Activated gamma-delta T cell treated with anti-CD3 and anti-CD28 coated beads, Interleukin-2, amount 50 U/mL, for 16 hours (primary cell): ENCODE results near the gene ANKRD33.
"Not testable (repeated sequence)": the region's sequence is repeated elsewhere in the genome, so short reads cannot be mapped to it uniquely, and the experiment has no call there.

Experiments
- DNase-seq: peaks from one replicate; pipeline ENCODE4 v3.0.0-alpha.2; 2020; ENCODE audit warnings: low read depth

ANKRD33 gene

DNA sequence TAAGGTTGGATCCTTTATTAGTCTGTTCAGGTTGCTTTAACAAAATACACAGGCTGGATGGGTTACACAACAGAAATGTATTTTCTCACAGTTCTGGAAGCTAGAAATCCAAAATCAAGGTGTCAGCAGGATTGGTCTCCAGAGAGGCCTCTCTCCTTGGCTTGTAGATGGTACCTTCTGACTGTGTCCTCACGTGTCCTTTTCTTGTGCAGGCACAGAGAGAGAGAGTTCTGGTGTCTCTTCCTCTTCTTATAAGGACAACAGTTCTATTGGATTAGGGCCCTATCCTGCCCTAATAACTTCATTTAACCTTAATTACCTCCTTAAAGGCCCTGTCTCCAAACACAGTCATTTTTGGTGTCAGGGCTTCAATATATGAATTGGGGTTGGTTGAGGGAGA lies 4.6 kb upstream of the ANKRD33 start:
- DNase-seq: no peak

DNA sequence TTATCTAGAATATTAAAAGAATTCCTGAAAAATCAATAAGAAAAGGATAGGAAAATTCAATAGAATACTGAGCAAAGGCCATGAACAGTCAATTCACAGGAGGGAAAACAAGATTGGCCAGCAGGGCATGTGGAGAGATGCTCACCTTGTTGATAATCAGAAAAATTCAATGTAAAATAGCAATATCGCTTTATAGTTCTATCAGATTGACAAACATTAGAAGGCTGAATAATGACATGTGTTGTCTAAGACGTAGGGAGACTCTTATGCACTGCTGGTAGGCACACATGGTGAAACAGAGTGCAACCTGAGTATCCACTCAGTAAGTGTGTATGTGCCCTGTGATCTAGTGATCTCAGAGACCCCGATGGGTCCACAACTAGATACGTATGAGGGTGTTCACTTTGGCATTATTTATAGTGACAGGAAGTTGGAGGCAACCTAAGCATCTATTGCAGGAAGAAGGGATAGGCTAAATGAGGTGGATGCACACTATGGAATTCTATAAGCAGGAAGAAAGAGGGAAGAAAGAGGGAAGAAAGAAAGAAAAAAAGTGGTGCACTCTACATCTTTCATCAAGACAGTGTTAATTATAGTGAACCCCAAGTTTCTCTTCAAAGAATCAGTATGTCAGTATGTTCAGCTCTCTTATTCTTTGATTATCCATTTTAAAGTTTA lies 3.8 kb upstream of the ANKRD33 start:
- DNase-seq: no peak

DNA sequence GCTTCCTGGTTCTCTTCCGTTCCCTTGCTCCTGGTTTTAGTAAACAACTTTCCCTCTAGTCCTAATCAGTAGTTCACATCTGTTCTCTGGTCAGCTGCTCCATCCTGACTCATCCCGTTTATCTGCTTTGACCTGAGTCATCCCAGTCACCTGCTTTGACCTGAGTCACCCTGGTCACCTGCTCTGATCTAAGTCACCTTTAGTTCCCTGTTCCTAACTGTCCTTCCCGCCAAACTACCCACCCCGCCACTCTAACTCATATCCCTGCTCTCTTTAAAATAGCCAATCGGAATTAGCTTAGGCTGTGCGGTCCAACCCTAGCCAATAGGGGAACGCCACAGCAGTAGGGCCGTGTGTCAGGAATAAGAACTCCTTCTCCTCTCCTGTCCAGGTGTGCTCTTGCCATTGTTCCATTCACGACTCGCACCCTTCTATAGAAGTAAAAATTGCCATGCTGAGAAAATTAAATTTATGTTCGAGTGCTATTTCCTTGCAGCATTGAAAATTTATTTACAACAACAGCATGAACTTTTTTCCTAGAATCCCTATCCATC lies 3.1 kb upstream of the ANKRD33 start:
- no peak for DNase-seq

DNA sequence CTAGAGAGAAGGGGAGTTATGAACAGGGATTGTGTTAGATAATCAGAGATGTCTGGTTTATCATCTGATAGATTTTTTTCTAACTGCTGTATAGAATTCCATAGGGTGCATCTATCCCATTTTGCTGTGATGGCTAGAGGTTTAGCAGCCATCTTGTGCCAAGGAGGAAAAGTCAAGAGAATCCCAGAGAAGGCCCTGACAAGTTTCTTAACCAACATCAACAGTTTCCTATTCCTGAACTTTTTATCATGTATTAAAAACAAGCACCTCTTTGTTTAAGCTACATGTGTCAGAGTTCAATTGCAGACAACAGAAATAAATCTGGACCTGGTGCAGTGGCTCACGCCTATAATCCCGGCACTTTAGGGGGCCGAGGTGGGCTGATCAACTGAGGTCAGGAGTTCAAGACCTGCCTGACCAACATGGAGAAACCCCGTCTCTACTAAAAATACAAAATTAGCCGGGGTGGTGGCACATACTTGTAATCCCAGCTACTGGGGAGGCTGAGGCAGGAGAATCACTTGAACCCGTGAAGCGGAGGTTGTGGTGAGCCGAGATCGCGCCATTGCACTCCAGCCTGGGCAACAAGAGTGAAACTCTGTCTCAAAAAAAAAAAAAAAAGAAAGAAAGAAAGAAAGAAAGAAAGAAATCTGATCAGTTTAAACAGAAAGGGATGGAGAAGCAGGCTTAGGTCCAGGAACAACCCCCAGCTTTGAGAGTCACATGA lies 2.4 kb upstream of the ANKRD33 start:
- not testable (repeated sequence) for DNase-seq

DNA sequence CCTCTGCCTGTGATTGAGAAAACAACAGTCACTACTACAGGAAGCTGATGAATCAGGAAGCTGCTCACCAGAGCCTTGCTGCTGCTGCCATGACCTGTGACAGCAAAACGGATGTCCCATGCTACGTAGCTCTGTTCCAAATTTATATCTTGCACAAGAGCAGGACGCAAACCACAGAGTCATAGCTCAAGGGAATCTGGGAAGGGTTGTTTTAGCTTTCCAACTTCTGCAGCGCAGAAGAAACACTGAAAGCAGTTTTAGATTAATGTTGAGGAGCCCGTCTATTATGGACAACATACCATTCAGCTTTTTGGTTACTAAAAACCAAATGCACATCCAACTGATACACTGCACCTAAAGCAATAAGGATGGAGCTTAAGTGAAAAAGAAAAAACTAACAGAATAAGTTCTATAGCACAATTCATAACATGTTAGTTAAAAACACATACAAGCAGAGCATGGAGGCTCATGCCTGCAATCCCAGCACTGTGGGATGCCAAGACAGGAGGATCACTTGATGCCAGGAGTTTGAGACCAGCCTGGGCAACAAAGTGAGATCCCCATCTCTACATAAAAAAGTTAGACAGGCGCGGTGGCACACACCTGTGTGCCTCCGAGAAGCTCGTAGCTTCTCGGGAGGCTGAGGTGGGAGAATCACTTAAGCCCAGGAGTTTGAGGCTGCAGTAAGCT lies 1.7 kb upstream of the ANKRD33 start:
- DNase-seq: peak; percentile 10

DNA sequence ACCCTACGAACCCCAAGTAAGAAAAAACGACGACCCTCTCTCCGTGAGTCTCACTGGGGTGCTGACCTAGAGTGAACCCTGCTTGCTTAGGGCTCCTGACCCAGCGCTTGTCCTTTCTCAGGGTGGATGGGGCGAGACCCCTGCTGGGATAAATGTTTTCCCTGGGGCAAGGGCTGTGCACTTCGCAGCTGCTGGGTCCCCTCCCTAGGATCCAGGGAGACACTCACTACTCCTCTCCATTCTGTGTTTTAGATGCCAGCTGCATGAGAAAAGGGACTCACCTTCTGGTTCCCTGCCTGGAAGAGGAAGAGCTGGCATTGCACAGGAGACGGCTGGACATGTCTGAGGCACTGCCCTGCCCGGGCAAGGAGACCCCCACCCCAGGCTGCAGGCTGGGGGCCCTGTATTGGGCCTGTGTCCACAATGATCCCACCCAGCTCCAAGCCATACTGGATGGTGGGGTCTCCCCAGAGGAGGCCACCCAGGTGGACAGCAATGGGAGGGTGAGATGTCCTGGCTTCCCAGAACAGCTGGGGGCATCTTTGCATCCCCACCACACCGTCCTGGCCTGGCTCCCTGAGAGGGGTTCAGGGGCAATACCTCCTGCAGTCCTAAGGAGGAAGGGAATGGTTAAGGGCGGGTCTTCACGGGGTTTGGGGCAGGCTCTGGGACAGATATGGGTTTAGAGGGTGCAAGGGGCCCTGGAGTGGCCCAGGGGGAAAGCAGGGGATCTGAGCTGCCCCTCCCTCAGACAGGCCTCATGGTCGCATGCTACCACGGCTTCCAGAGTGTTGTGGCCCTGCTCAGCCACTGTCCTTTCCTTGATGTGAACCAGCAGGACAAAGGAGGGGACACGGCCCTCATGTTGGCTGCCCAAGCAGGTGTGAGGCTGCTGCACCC lies 663 bp downstream of the ANKRD33 start:
- no peak for DNase-seq

DNA sequence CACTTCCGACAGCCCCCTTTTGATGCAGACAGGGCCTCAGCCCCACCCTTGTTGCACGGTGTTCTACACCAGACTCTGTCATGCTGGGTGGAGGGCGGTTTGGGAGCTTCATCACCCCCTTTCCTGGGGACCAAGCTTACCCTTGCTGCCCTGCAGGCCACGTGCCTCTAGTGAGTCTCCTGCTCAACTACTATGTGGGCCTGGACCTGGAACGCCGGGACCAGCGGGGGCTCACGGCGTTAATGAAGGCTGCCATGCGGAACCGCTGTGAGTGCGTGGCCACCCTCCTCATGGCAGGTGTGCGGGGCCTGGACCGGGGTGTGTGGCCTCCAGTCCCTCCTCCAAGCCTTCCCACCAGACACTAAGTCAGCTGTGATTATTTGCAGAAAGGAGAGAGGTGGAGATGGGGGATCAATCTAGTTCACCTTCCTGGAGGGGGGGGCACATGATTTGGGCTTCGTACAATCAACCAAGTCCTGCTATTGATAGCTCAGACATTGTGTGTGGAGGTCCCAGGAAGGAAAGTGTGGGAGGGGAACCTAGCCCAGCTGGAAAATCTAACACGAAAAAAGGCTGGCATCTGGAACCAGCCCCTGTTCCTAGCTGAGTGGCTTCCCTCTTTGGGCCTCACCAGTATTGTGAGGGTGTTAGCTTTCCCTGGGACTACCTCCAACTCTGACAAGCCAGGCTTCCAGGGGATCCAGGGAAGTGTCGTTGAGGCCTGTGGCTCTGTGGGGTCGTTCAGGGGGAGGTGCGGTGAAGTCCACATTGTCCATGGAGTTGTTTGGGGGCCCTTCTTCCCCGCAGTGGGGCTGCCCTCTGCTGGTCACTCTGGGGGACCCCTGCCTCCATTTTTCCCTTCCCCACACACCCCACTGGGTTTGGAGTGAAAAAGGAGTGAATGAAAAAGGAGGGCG lies 1.6 kb downstream of the ANKRD33 start:
- no peak for DNase-seq

DNA sequence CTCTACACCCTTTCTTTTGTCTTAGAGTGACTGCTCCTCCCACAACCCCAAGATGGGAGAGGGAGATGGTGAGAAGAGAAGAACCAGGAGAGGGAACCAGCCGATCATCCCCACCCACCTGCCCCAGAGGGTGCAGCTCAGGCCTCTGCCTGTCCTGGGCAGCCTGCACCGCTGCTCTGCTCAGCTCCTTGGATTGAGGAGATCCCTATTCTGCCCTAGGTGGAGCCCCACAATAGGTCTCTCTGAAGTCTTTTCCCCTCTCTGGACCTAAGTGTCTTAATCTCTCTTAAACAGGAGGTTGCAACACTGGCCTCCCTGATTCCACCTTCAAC lies 2.2 kb downstream of the ANKRD33 start:
- no peak for DNase-seq

DNA sequence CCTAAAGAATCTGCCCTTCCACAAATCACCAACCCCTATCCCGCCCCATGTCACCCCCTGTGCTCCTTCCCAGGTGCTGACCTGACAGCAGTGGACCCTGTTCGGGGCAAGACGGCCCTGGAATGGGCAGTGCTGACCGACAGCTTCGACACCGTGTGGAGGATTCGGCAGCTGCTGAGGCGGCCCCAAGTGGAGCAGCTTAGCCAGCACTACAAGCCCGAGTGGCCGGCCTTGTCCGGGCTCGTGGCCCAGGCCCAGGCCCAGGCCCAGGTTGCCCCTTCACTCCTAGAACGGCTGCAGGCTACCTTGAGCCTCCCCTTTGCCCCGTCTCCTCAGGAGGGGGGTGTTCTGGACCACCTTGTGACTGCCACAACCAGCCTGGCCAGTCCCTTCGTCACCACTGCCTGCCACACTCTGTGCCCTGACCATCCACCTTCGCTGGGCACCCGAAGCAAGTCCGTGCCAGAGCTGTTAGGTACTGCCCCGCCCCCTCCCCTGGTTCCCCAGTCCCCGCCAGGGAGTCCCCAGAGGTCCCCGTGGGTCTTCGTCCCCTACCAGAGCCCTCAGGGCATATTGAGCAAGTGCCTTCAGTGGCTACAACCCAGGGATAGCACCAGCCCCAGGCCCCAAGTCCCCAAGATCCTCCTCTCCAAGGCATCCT lies 2.7 kb downstream of the ANKRD33 start:
- no peak for DNase-seq

DNA sequence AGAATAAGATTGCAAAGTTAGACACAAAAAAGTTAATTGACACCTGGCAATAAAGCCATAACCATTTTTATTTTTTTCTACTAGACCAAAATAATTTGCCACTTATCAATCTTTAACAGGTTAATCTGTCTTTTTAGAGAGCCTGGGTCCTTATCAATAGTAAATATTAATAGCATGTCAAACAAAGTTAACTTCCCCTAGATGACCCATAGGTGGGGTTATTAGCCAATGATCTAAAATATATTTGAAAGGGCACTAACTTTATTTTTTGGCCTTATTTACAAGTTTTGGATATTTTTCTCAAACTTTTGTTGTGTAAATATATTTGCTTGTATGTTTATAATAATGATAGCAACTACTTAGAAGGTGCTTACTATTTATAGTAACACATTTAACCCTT lies 3.9 kb downstream of the ANKRD33 start:
- no peak for DNase-seq

DNA sequence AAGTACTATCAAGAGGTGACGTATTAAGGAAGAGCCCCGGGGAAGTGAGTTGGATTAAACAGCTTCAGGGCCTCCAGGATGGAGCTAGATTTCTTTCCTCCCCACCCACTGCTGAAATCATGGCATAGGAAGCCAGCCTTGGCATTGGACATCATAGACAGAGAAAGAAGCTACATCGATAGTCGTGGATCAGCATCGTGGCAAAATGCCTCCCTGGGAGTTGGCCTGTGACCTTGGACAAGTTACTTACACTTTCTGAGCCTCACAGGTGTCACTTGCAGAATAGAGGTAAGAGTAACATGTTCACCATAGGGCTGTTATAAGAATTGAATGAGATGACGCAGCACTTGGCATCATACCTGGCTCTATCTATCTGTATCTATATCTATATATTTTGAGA lies 5.9 kb downstream of the ANKRD33 start:
- DNase-seq: no peak

DNA sequence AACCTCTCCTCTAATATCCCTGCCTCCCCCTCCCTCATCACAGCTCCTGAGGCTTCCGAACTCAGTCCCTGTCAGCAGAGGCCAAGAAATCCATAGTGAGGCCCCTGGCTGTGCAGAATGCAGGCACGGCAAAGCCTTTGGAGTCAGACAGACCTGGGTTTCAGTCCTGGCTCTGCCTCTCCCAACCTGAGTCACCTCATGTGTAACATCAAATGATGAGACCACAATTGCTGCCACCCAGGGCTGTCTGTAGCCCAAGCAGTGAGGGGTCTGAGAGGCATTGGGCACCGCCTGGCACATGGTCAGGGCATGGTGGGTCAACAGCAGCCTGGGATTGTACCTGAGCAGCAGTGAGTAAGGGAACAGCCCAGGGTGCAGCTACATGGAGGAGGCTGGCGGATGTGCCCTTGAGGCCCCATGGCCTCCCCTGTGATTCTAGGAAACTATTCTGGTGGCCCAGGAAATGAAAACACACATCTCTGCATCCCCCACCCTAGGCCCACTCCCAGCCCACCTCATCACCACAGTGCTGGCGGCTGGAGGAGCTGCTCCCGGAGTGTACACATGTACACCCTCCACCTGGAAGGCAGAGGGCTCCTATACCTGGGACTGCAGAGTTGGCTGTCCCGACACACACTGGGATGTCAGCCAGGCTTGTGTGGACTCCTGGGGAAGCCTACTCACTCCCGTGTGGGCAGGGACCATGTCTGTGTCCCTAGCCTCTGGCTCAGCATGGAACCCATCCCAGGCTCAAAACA lies 7.7 kb downstream of the ANKRD33 start:
- no peak for DNase-seq

DNA sequence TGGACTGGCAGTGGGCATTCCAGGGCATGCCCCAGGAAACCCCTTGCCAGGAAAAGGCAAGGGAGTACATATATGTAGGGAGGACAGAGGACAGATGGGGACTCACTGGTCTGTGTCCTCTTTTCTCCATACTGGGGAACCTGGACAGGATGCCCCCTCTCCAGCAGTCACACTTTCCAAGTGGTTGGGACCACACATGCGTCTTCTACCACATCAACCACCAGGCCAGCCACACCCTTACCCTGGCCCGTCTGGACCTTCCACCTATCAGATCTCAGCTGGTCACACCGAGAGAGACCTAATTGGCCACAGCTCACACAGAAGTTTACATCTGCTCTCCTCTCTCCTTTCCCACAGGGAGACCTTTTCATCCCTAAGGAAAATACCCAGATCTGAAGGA lies 8.3 kb downstream of the ANKRD33 start:
- DNase-seq: no peak

DNA sequence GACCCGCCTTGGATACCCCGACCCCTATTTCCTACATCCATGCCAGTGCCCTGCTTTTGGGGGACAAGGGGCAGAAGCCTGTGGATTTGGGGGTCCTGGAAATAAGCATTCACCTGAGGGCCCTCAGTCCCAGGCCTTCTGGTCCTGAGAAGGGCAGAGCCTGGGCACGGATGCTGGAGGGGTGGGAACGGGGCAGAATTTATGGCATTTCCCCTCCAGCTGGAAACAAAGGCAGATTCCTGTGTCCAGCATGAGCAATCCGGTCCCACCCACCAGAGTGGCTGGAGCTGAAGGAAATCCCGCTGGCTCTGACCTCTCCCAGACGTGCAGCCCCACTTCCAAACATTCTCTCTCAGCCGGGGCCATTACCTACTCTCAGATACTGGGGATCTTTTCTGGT lies 9.3 kb downstream of the ANKRD33 start:
- DNase-seq: no peak

DNA sequence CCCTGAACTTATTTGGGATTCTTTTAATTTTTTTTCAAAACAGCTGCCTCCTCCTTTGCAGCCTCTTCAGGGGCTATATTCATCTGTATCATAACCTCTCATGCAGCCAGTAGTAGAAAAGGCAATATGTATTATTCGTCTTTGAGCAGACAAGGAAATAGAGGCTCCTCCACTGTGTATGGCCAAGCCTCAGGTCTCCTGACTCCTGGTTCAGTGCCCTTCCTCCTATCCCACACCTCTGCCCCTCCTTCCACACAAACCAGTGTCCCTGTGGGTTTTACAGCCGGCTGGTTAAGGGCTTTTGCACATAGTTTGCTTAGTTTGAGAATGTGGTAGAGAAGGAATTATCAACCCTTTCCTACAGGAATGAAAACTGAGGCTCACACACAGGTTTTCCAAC lies 10.6 kb downstream of the ANKRD33 start:
- no peak for DNase-seq

DNA sequence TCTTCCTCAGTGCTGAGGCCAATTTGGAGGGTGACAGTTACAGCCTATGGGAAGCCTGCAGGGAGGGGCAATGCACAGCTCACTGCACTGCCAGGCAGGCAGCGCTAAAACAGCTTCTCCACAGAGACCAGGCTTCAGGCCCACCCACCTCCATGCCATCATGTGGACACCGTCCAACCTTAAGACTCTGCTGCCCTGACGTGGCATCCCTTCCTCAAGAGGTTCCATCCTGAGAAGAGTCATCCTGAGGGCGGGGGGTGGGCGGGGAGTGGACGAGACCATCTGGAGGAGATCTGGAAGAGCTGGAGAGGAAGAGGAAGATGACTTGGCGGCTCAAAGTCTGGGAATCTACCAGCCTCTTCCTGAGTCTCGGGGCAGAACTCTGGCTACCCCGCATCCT lies 11.0 kb downstream of the ANKRD33 start:
- no peak for DNase-seq

DNA sequence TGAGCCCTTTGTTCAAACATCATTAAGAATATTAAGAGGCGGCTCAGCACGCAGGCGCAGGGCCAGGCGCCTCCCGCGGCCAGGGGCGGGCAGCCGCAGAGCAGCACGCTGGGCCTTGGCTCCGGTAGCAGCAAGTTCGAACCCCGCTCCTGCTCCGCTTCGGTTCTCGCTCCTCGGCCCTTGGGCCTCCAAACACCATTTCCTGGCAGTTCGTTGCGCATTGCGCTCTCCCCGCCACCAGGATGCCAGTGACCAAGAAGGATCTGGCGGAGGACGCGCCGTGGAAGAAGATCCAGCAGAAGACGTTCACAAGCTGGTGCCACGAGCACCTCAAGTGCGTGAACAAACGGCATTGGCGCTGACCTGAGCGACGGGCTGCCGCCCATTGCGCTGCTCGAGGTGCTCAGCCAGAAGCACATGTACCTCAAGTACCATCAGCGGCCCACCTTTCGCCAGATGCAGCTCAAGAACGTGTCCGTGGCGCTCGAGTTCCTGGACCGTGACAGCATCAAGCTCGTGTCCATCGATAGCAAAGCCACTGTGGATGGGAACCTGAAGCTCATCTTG lies 12.5 kb downstream of the ANKRD33 start:
- DNase-seq: no peak

DNA sequence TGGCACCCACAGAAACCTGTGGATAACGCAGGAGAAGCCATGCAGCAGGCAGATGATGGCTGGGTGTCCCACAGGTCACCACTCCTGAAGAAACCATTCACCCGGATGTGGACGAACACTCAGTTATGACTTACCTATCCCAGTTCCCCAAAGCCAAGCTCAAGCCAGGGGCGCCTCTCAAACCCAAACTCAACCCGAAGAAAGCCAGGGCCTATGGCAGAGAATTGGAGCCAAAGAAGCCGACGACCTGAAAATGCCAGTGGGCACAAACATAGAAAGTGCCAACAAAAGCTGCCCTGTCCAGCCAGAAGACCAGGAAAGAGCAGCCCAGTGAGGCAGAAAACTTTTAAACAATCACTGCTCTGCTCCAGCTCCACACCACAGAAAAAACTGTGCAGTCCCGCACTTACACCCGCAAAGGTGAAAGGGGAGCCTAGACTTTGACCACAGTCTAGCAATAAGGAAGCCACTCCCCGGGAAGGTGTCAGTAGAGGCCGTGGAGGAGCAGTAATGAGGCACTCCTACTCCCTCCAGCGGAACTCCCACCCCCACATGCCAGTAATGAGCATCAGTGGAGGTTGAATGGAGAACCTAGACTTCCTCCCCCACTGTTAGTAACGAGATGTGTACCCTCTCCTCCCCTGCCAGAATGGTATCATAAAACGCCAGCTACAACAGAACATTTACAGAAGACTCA lies 13.4 kb downstream of the ANKRD33 start:
- DNase-seq: no peak

DNA sequence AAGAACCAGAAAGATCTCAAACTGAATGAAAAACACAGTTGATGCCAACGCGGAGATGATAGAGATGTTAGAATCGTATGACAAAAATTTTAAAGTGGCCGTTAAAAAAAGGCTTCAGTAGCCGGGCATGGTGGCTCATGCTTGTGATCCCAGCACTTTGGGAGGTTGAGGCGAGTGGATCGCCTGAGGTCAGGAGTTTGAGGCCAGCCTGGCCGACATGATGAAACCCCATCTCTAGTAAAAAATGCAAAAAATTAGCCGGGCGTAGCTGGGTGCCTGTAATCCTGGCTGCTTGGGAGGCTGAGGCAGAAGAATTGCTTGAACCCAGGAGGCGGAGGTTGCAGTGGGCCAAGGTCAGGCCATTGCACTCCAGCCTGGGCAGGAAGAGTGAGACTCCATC lies 14.0 kb downstream of the ANKRD33 start:
- no peak for DNase-seq
